Measurements from ENCODE around the gene ATAT1. TPM values are rescaled to one million over a fixed set of nuclear protein-coding genes. Genes with fewer than 3 reads are reported as not detected.
A peak's percentile ranks its signal among the peaks of the same experiment; 100 is the strongest.

Gene ATAT1
- total and polyA plus RNA-seq, 2 of the 4 experiments (the other 2 are of a cell fraction): 5.6 to 15.5 TPM

- H3K36me3 ChIP-seq (ENCODE audit: control insufficient read depth, insufficient read depth, low read length): peaks cover 15% of the 10 kb centered on the region
- peak overlapping the region; percentile 92 for H2BK5ac ChIP-seq (ENCODE audit: low read depth, low read length, poor library complexity, severe bottlenecking)
- H2AK5ac ChIP-seq (ENCODE audit: low read depth, low read length): peak overlapping the region; percentile 98
- no TSS peak for BruUV-seq (replicated peaks)
- TF ChIP-seq CHD1 (IDR thresholded peaks at IDR 0.05; ENCODE audit: low read depth, low read length) (no peak), POLR2A (IDR thresholded peaks at IDR 0.05; ENCODE audit: low read depth, low read length) (no peak), RFX5 (IDR thresholded peaks at IDR 0.05; ENCODE audit: low read depth, low read length) (no peak), ELK1 (IDR thresholded peaks at IDR 0.05; ENCODE audit: borderline replicate concordance, low read depth, low read length) (no peak)
- no peaks in the 10 kb centered on the region for H3K9me3 ChIP-seq (ENCODE audit: control insufficient read depth, insufficient read depth, low read length)
- peak overlapping the region; percentile 100 for H2AK9ac ChIP-seq (replicated peaks; ENCODE audit: low read depth, low read length, poor library complexity)
- CTCF ChIA-PET: interaction anchor here (2.2 kb wide), 1 partner anchor 10 kb away, joined by 6 read pairs; no protein-coding TSS in a partner anchor
- H3K14ac ChIP-seq (replicated peaks; ENCODE audit: low read depth, low read length): peak overlapping the region; percentile 97
- H3K4ac ChIP-seq (ENCODE audit: low read depth, low read length): peak overlapping the region; percentile 98
- peak overlapping the region; percentile 93; the same call in 1 of the 2 replicates for H3K23ac ChIP-seq (ENCODE audit: low read depth, low read length)
- dilution Hi-C loops (cut with HindIII; ENCODE audit: low sequenced_read_pairs, unreplicated experiment) (no loop called here), intact Hi-C loops (cut with micrococcal nuclease) (no loop called here), in situ Hi-C loops (cut with MboI; ENCODE audit: low sequenced_read_pairs) (no loop called here)
- H3K4me1 ChIP-seq (ENCODE audit: control insufficient read depth, insufficient read depth, low read length): peaks cover 19% of the 10 kb centered on the region
- H2BK15ac ChIP-seq (ENCODE audit: low read depth, low read length): peak overlapping the region; percentile 40; the same call in 1 of the 3 replicates
- peak overlapping the region; percentile 88 to 96; a peak in 3 of 4 replicates for H4K8ac ChIP-seq (ENCODE audit: low read depth in 2 of 2, low read length in 2 of 2)
- peaks cover 13% of the 10 kb centered on the region for H3K9me1 ChIP-seq (ENCODE audit: insufficient read depth, low read length)
- no peak overlapping the region; the same call in 1 of the 2 replicates for H3K18ac ChIP-seq (ENCODE audit: low read depth, low read length)
- H3K56ac ChIP-seq (ENCODE audit: extremely low read depth, insufficient read depth, low read length): peak overlapping the region; percentile 95
- peak overlapping the region; percentile 92 for H3K9ac ChIP-seq (ENCODE audit: low read depth, low read length)
- H3K4me2 ChIP-seq (ENCODE audit: low read depth, low read length): peak overlapping the region; percentile 73
- peak overlapping the region; percentile 69; the same call in 1 of the 2 replicates for H4K5ac ChIP-seq (ENCODE audit: low read depth, low read length)
- peak overlapping the region; percentile 96 for H3K27ac ChIP-seq (ENCODE audit: insufficient read depth, low read length)
- DNase-seq (no peak), ATAC-seq (ENCODE audit: low read depth) (no peak)
- no peak overlapping the region for H2AFZ ChIP-seq (replicated peaks; ENCODE audit: low read length, poor library complexity)
- no peak overlapping the region for H3K4me3 ChIP-seq (ENCODE audit: insufficient read depth, low read depth, low read length)
- WGBS, 2 experiments (ENCODE audit: extremely low coverage in 2 of 2, insufficient read length in 1 of 2): no CpG with 5 or more reads among the region's 9 CpGs
- H4K91ac ChIP-seq (ENCODE audit: insufficient read depth, low read depth, low read length): peak overlapping the region; percentile 97
- no peaks in the 10 kb centered on the region for H3K27me3 ChIP-seq (ENCODE audit: control insufficient read depth, insufficient read depth, low read length)
- H3K79me1 ChIP-seq (ENCODE audit: low read depth in 1 of 2, low read length in 2 of 2): peaks cover 18 to 37% of the 10 kb centered on the region in 2 experiments; a peak in 3 of 4 replicates
- POLR2A ChIA-PET (ENCODE audit: unreplicated experiment): no interaction called here
- peaks cover 24% of the 10 kb centered on the region for H4K20me1 ChIP-seq (ENCODE audit: insufficient read depth, low read length)
- peak overlapping the region; percentile 60; the same call in 1 of the 2 replicates for H2BK20ac ChIP-seq (ENCODE audit: low read depth, low read length)
- H2BK120ac ChIP-seq (ENCODE audit: low read depth, low read length): peak overlapping the region; percentile 12; the same call in 1 of the 2 replicates
Observed at GRCh38 chr6:30688569-30688968, 61.9 kb downstream of the ATAT1 start.
